ENCODE data around the gene EPHB1.
"Not testable (repeated sequence)": the region's sequence is repeated elsewhere in the genome, so short reads cannot be mapped to it uniquely, and the experiment has no call there.

Gene EPHB1

GRCh38 chr3:135066844-135067727, 272.0 kb downstream of the EPHB1 start:
- not testable (repeated sequence) for DNase-seq

- DNase-seq = no peak
Observed at GRCh38 chr3:135068011-135068410, 273.0 kb downstream of the EPHB1 start.

GRCh38 chr3:135069406-135069805, 274.3 kb downstream of the EPHB1 start:
- DNase-seq = no peak

GRCh38 chr3:135071483-135071882, 276.4 kb downstream of the EPHB1 start:
- DNase-seq = no peak

GRCh38 chr3:135072431-135072830, 277.4 kb downstream of the EPHB1 start:
- no peak for DNase-seq

GRCh38 chr3:135075157-135075556, 280.1 kb downstream of the EPHB1 start:
- no peak for DNase-seq

GRCh38 chr3:135076341-135076740, 281.3 kb downstream of the EPHB1 start:
- DNase-seq = no peak

GRCh38 chr3:135077186-135077585, 282.1 kb downstream of the EPHB1 start:
- no peak for DNase-seq

- DNase-seq = no peak
Observed at GRCh38 chr3:135078283-135078682, 283.2 kb downstream of the EPHB1 start.

- no peak for DNase-seq
Observed at GRCh38 chr3:135079095-135079494, 284.0 kb downstream of the EPHB1 start.

- no peak for DNase-seq
Observed at GRCh38 chr3:135081451-135081850, 286.4 kb downstream of the EPHB1 start.

- no peak for DNase-seq
Observed at GRCh38 chr3:135081856-135082434, 286.9 kb downstream of the EPHB1 start.

- no peak for DNase-seq
Observed at GRCh38 chr3:135082706-135083105, 287.6 kb downstream of the EPHB1 start.

GRCh38 chr3:135083179-135083578, 288.1 kb downstream of the EPHB1 start:
- no peak for DNase-seq

- DNase-seq = no peak
Observed at GRCh38 chr3:135083756-135084155, 288.7 kb downstream of the EPHB1 start.

GRCh38 chr3:135084405-135084804, 289.3 kb downstream of the EPHB1 start:
- DNase-seq = no peak

- DNase-seq = no peak
Observed at GRCh38 chr3:135084976-135085375, 289.9 kb downstream of the EPHB1 start.

- DNase-seq = no peak
Observed at GRCh38 chr3:135085652-135086436, 290.8 kb downstream of the EPHB1 start.

GRCh38 chr3:135087782-135088181, 292.7 kb downstream of the EPHB1 start:
- DNase-seq = no peak

- no peak for DNase-seq
Observed at GRCh38 chr3:135089451-135089850, 294.4 kb downstream of the EPHB1 start.

- no peak for DNase-seq
Observed at GRCh38 chr3:135090020-135090717, 295.1 kb downstream of the EPHB1 start.

- no peak for DNase-seq
Observed at GRCh38 chr3:135091946-135092345, 296.9 kb downstream of the EPHB1 start.

- no peak for DNase-seq
Observed at GRCh38 chr3:135093121-135093520, 298.1 kb downstream of the EPHB1 start.

Data from CD4-positive, alpha-beta T cell treated with Interleukin-17A for 1 hour (primary cell).